ENCODE results near the gene DCLRE1A.

DCLRE1A gene

GRCh38 chr10:113854013-113854760, at the start of gene DCLRE1A, which contains the start of gene NHLRC2:
DCLRE1A (minus strand) TSS chr10:113854082; CDS start chr10:113853182, 900 bp downstream.
NHLRC2 (plus strand) TSS chr10:113854661; CDS start chr10:113854873, 212 bp downstream.
- DNase-seq (ENCODE audit: low read depth, low spot score), result peak; percentile 92
- no peak for TF ChIP-seq CTCF (IDR thresholded peaks at IDR 0.05; ENCODE audit: low read depth, low read length)
- in situ Hi-C loops (cut with HindIII; ENCODE audit: low sequenced_read_pairs), result no loop called here
- peak within 1 kb of the TSS; percentile 89 for H3K4me3 ChIP-seq (ENCODE audit: low read depth, low read length)

DNA sequence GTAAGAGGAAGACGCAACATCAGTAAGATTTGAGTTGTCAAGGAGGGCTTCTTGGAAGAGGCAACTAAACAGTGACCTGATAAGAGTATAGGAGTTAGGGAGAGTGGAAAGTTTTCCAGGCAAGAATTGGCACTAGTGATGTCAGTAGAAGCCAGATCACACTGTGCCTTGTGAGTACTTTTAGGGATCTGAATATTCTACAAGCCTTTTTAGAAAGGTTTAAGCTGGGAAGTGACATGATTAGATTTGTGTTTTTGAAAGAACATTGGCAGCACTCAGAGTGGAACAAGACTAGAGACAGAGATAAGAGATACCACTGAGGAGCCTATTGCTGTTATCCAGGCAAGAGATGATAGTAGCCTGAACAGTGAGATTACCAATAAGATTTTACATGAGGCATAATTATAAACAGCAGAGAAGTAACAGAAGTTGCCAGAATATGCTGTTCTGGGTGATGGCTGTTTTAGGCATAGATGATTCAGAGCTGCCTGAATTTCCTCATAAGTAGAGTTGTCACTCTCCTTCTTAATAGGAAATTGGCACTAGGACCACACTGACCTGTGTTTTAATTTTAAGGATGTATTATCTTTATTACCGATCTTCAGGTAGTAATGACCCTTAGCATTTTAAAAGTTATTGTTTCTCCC, 46.2 kb upstream of the DCLRE1A start:
- no peak overlapping the region for H3K4me3 ChIP-seq (ENCODE audit: low read depth, low read length)
- DNase-seq (ENCODE audit: low read depth, low spot score), result no peak
- no peak for TF ChIP-seq CTCF (IDR thresholded peaks at IDR 0.05; ENCODE audit: low read depth, low read length)
- in situ Hi-C loops (cut with HindIII; ENCODE audit: low sequenced_read_pairs), result no loop called here

DNA sequence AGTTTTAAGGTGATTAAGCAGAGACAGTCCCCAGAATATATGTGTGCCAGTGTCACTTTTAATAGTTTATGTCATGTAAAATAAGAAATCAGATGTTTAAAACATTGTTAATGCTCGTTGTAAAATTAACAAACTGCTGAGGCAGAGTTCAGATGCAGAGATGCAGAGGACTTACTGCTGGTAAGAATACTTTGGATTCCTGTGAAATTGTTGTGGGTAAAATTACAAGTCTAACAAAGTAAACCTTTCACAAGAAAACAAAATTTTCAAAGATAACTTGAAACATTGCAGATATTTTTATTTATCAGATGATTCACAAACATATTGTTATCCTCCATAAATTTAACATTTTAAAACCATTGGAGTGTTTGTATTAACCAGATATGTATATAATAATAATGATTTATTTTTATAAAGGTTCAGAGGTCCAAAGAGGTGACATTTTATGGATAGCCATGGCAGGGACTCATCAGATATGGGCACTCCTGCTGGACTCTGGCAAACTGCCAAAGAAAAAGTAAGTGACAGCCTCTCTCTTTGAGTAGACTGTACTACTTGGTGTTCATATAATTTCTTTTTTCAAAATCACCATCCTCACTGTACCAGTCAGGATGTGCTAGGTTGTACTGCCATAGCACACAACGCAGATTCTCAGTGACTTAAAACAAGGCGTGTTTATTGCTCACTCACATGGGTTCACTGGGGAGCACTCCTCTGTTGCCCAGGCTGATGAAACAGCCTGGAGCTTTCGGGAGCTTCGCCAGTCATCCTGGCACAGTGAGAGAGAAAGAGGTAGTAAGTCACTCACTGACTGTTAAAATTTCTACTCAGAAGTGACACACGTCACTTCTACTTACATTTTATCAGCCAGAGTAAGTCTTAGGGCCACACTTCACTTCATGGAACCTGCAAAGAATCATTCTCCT, 44.1 kb upstream of the DCLRE1A start:
- in situ Hi-C loops (cut with HindIII; ENCODE audit: low sequenced_read_pairs), result no loop called here
- no peak for DNase-seq (ENCODE audit: low read depth, low spot score)
- H3K4me3 ChIP-seq (ENCODE audit: low read depth, low read length), result no peak overlapping the region
- no peak for TF ChIP-seq CTCF (IDR thresholded peaks at IDR 0.05; ENCODE audit: low read depth, low read length)

GRCh38 chr10:113895018-113895417, 41.1 kb upstream of the DCLRE1A start:
- DNase-seq (ENCODE audit: low read depth, low spot score), result peak; percentile 50
- H3K4me3 ChIP-seq (ENCODE audit: low read depth, low read length), result no peak overlapping the region
- no peak for TF ChIP-seq CTCF (IDR thresholded peaks at IDR 0.05; ENCODE audit: low read depth, low read length)
- in situ Hi-C loops (cut with HindIII; ENCODE audit: low sequenced_read_pairs), result no loop called here

GRCh38 chr10:113894581-113894980, 40.7 kb upstream of the DCLRE1A start:
- in situ Hi-C loops (cut with HindIII; ENCODE audit: low sequenced_read_pairs), result no loop called here
- no peak for DNase-seq (ENCODE audit: low read depth, low spot score)
- no peak overlapping the region for H3K4me3 ChIP-seq (ENCODE audit: low read depth, low read length)
- no peak for TF ChIP-seq CTCF (IDR thresholded peaks at IDR 0.05; ENCODE audit: low read depth, low read length)

DNA sequence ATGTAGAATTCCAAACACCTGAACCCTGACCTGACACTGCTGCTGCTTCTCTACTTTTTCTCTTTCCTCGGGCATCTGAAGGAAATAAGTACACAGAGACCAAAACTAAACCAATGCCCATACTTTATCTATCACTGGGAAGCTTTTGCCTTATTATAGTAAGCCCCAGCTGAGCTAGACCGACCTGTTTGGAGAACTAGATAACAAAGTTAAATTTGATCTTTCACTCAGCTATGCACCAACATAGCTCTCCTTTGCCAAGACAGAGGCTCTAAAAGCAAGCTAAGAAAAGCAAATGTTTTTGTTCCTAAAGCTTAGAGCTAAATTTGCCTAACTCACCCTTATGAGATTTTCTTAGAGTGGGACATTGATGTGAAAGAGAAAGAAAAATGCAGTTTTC, 39.7 kb upstream of the DCLRE1A start:
- H3K4me3 ChIP-seq (ENCODE audit: low read depth, low read length), result no peak overlapping the region
- in situ Hi-C loops (cut with HindIII; ENCODE audit: low sequenced_read_pairs), result no loop called here
- DNase-seq (ENCODE audit: low read depth, low spot score), result no peak
- no peak for TF ChIP-seq CTCF (IDR thresholded peaks at IDR 0.05; ENCODE audit: low read depth, low read length)

Data from astrocyte of the spinal cord (primary cell).